Measurements from ENCODE around the gene PDAP1. TPM values are rescaled to one million over a fixed set of nuclear protein-coding genes. Genes with fewer than 3 reads are reported as not detected.
A peak's percentile ranks its signal among the peaks of the same experiment; 100 is the strongest.
"Not testable (repeated sequence)": the region's sequence is repeated elsewhere in the genome, so short reads cannot be mapped to it uniquely, and the experiment has no call there.

PDAP1 gene
- total RNA-seq, 2 donors from 2014 or later, result 147 to 165 TPM

- H3K9ac ChIP-seq (ENCODE audit: extremely low read depth, low read length, poor library complexity, severe bottlenecking), result no peak overlapping the region
- H3K9me3 Mint-ChIP-seq, result no peaks in the 10 kb centered on the region
- H3K27ac ChIP-seq (ENCODE audit: low read depth, low read length), result no peak overlapping the region
- H3K4me1 ChIP-seq (ENCODE audit: control insufficient read depth, insufficient read depth, low read length), result no peaks in the 10 kb centered on the region
- no peak overlapping the region for H3K4me3 ChIP-seq (ENCODE audit: low read length)
- H3K4me3 Mint-ChIP-seq, result no peak overlapping the region
- H3K27me3 Mint-ChIP-seq (ENCODE audit: insufficient read depth), result no peaks in the 10 kb centered on the region
- H3K36me3 Mint-ChIP-seq (ENCODE audit: low read depth), result peaks cover 33% of the 10 kb centered on the region
- no peaks in the 10 kb centered on the region for H3K9me3 ChIP-seq (ENCODE audit: control insufficient read depth, low read length)
- 87 to 89% methylated on average over 5 to 7 of the region's 7 CpGs for WGBS, 2 experiments (ENCODE audit: insufficient coverage in 1 of 2, insufficient read length in 1 of 2)
- no peak for DNase-seq
- peaks cover 20% of the 10 kb centered on the region for H3K36me3 ChIP-seq (ENCODE audit: control insufficient read depth, insufficient read depth, low read length)
- H3K4me1 Mint-ChIP-seq, result peaks cover 7% of the 10 kb centered on the region
- no peak overlapping the region for H3K27ac Mint-ChIP-seq
- H3K27me3 ChIP-seq (ENCODE audit: control insufficient read depth, insufficient read depth, low read length, poor library complexity, severe bottlenecking), result no peaks in the 10 kb centered on the region
- no peak for TF ChIP-seq CTCF (conservative IDR thresholded peaks at IDR 0.05)
These were observed 26.7 kb downstream of the PDAP1 start for GRCh38 chr7:99381664-99382075.

GRCh38 chr7:99380823-99381663 is 27.4 kb downstream of the PDAP1 start:
- 92 to 94% methylated on average over 16 of the region's 16 CpGs for WGBS, 2 experiments (ENCODE audit: insufficient coverage in 1 of 2, insufficient read length in 1 of 2)
- H3K4me3 Mint-ChIP-seq, result no peak overlapping the region
- H3K9me3 Mint-ChIP-seq, result no peaks in the 10 kb centered on the region
- H3K27me3 Mint-ChIP-seq (ENCODE audit: insufficient read depth), result no peaks in the 10 kb centered on the region
- Histone ChIP-seq H3K9me3 (ENCODE audit: control insufficient read depth, low read length) (no peaks in the 10 kb centered on the region), H3K4me3 (ENCODE audit: low read length) (no peak overlapping the region), H3K9ac (ENCODE audit: extremely low read depth, low read length, poor library complexity, severe bottlenecking) (no peak overlapping the region), H3K27ac (ENCODE audit: low read depth, low read length) (no peak overlapping the region), H3K27me3 (ENCODE audit: control insufficient read depth, insufficient read depth, low read length, poor library complexity, severe bottlenecking) (no peaks in the 10 kb centered on the region), H3K36me3 (ENCODE audit: control insufficient read depth, insufficient read depth, low read length) (peaks cover 15% of the 10 kb centered on the region), H3K4me1 (ENCODE audit: control insufficient read depth, insufficient read depth, low read length) (no peaks in the 10 kb centered on the region)
- peaks cover 7% of the 10 kb centered on the region for H3K4me1 Mint-ChIP-seq
- no peak for TF ChIP-seq CTCF (conservative IDR thresholded peaks at IDR 0.05)
- peak overlapping the region; percentile 13 for H3K27ac Mint-ChIP-seq
- H3K36me3 Mint-ChIP-seq (ENCODE audit: low read depth), result peaks cover 26% of the 10 kb centered on the region
- no peak for DNase-seq

GRCh38 chr7:99380032-99380822 is 28.2 kb downstream of the PDAP1 start:
- no peak for TF ChIP-seq CTCF (conservative IDR thresholded peaks at IDR 0.05)
- Histone ChIP-seq H3K27me3 (ENCODE audit: control insufficient read depth, insufficient read depth, low read length, poor library complexity, severe bottlenecking) (no peaks in the 10 kb centered on the region), H3K9ac (ENCODE audit: extremely low read depth, low read length, poor library complexity, severe bottlenecking) (no peak overlapping the region), H3K9me3 (ENCODE audit: control insufficient read depth, low read length) (no peaks in the 10 kb centered on the region), H3K4me3 (ENCODE audit: low read length) (no peak overlapping the region), H3K4me1 (ENCODE audit: control insufficient read depth, insufficient read depth, low read length) (no peaks in the 10 kb centered on the region), H3K27ac (ENCODE audit: low read depth, low read length) (no peak overlapping the region), H3K36me3 (ENCODE audit: control insufficient read depth, insufficient read depth, low read length) (peaks cover 10% of the 10 kb centered on the region)
- Mint-ChIP-seq H3K4me3 (no peak overlapping the region), H3K27me3 (ENCODE audit: insufficient read depth) (no peaks in the 10 kb centered on the region), H3K9me3 (no peaks in the 10 kb centered on the region), H3K36me3 (ENCODE audit: low read depth) (peaks cover 26% of the 10 kb centered on the region), H3K27ac (peak overlapping the region; percentile 87), H3K4me1 (peaks cover 7% of the 10 kb centered on the region)
- WGBS, 2 experiments (ENCODE audit: insufficient coverage in 1 of 2, insufficient read length in 1 of 2), result 91 to 94% methylated on average over 9 to 12 of the region's 12 CpGs
- DNase-seq, result no peak

- not testable (repeated sequence) for H3K9me3 ChIP-seq (ENCODE audit: control insufficient read depth, low read length); H3K27me3 ChIP-seq (ENCODE audit: control insufficient read depth, insufficient read depth, low read length, poor library complexity, severe bottlenecking); H3K9me3 Mint-ChIP-seq; H3K36me3 ChIP-seq (ENCODE audit: control insufficient read depth, insufficient read depth, low read length); H3K27ac ChIP-seq (ENCODE audit: low read depth, low read length); H3K9ac ChIP-seq (ENCODE audit: extremely low read depth, low read length, poor library complexity, severe bottlenecking); H3K4me1 Mint-ChIP-seq; H3K27me3 Mint-ChIP-seq (ENCODE audit: insufficient read depth); H3K4me3 ChIP-seq (ENCODE audit: low read length); H3K4me3 Mint-ChIP-seq; H3K4me1 ChIP-seq (ENCODE audit: control insufficient read depth, insufficient read depth, low read length); DNase-seq
- Mint-ChIP-seq H3K27ac (peak overlapping the region; percentile 87), H3K36me3 (ENCODE audit: low read depth) (peaks cover 26% of the 10 kb centered on the region)
- WGBS, 2 experiments (ENCODE audit: insufficient coverage in 1 of 2, insufficient read length in 1 of 2), result 89 to 91% methylated on average over 4 to 7 of the region's 7 CpGs
These were observed 28.7 kb downstream of the PDAP1 start for GRCh38 chr7:99379693-99380031.
